Mesenchymal stem cell (in vitro differentiated cells and primary cell): Measurements from ENCODE around the gene MCM3AP.

Experiments
- DNase-seq: peaks from one replicate; pipeline ENCODE4 v3.0.0-alpha.2; 2013
- H2AFZ ChIP-seq: one replicate; pipeline ENCODE4 v1.6.1; 2013; ENCODE audit warnings: low read depth, mild to moderate bottlenecking, control low read depth, inconsistent platforms, low read length, moderate library complexity
- H2AK5ac ChIP-seq: 2 replicates; pipeline ENCODE4 v1.6.1; 2013; ENCODE audit warnings: low read length, moderate library complexity, mild to moderate bottlenecking, inconsistent platforms; ENCODE audit not compliant: severe bottlenecking
- H2BK120ac ChIP-seq: one replicate; pipeline ENCODE4 v1.6.1; 2013; ENCODE audit warnings: low read depth, mild to moderate bottlenecking, inconsistent platforms, low read length, moderate library complexity
- H2BK12ac ChIP-seq, 2 experiments: one replicate each; pipeline ENCODE4 v1.6.1; 2013; ENCODE audit warnings: inconsistent platforms in 2 of 2, low read length in 2 of 2, mild to moderate bottlenecking in 2 of 2, moderate library complexity in 2 of 2, control low read depth in 1 of 2
- H2BK15ac ChIP-seq: one replicate; pipeline ENCODE4 v1.6.1; 2013; ENCODE audit warnings: mild to moderate bottlenecking, low read depth, inconsistent platforms; ENCODE audit not compliant: poor library complexity, severe bottlenecking
- H2BK5ac ChIP-seq: 2 replicates; pipeline ENCODE4 v1.6.1; 2013; ENCODE audit warnings: low read depth, mild to moderate bottlenecking, low read length, control low read depth, inconsistent platforms; ENCODE audit not compliant: poor library complexity, severe bottlenecking
- H3K14ac ChIP-seq, 2 experiments: one replicate each; pipeline ENCODE4 v1.6.1; 2013; ENCODE audit warnings: inconsistent platforms in 2 of 2, low read length in 2 of 2, control low read depth in 1 of 2, mild to moderate bottlenecking in 1 of 2, moderate library complexity in 1 of 2
- H3K18ac ChIP-seq, 2 experiments: one replicate each; pipeline ENCODE4 v1.6.1; 2013; ENCODE audit warnings: inconsistent platforms in 2 of 2, low read length in 2 of 2, control low read depth in 1 of 2, low read depth in 1 of 2, mild to moderate bottlenecking in 1 of 2
- H3K23ac ChIP-seq, 2 experiments: one replicate each; pipeline ENCODE4 v1.6.1; 2013; ENCODE audit warnings: inconsistent platforms in 2 of 2, low read length in 2 of 2, mild to moderate bottlenecking in 2 of 2, moderate library complexity in 2 of 2, control low read depth in 1 of 2
- H3K27ac ChIP-seq: 2 replicates; pipeline ENCODE4 v1.5.1; 2013; ENCODE audit warnings: mild to moderate bottlenecking, moderate library complexity, low read length, control low read depth, inconsistent platforms; ENCODE audit not compliant: poor library complexity, severe bottlenecking
- H3K27me3 ChIP-seq, 2 experiments: 2 replicates each; pipeline versions ENCODE4 v1.6.1 to v1.7.0; 2013; ENCODE audit warnings: low read length in 2 of 2, mild to moderate bottlenecking in 2 of 2, moderate library complexity in 2 of 2, control low read depth in 1 of 2, inconsistent platforms in 1 of 2; ENCODE audit not compliant: control insufficient read depth in 1 of 2, insufficient read depth in 1 of 2
- H3K36me3 ChIP-seq, 2 experiments: 2 replicates each; pipeline versions ENCODE4 v1.6.1 to v1.7.0; 2013; ENCODE audit warnings: low read length in 2 of 2, control low read depth in 1 of 2, inconsistent platforms in 1 of 2, low read depth in 1 of 2, mild to moderate bottlenecking in 1 of 2; ENCODE audit not compliant: insufficient read depth in 2 of 2, control insufficient read depth in 1 of 2
- H3K4ac ChIP-seq, 2 experiments: one replicate each; pipeline ENCODE4 v1.6.1; 2013; ENCODE audit warnings: inconsistent platforms in 2 of 2, low read length in 2 of 2, mild to moderate bottlenecking in 2 of 2, moderate library complexity in 2 of 2, control low read depth in 1 of 2, low read depth in 1 of 2
- H3K4me1 ChIP-seq: 2 replicates; pipeline ENCODE4 v1.6.1; 2013; ENCODE audit warnings: low read depth, low read length, control low read depth; ENCODE audit not compliant: control insufficient read depth, insufficient read depth
- H3K4me2 ChIP-seq: 2 replicates; pipeline ENCODE4 v1.6.1; 2013; ENCODE audit warnings: low read length, mild to moderate bottlenecking, inconsistent platforms; ENCODE audit not compliant: poor library complexity, severe bottlenecking
- H3K4me3 ChIP-seq, 2 experiments: 2 replicates each; pipeline versions ENCODE4 v1.5.1 to v1.7.0; 2013; ENCODE audit warnings: low read length in 2 of 2, mild to moderate bottlenecking in 2 of 2, control low read depth in 1 of 2, low read depth in 1 of 2; ENCODE audit not compliant: insufficient read depth in 1 of 2
- H3K79me1 ChIP-seq: replicated peaks from 2 replicates; pipeline ENCODE4 v1.6.1; 2013; ENCODE audit warnings: mild to moderate bottlenecking, control low read depth, low read length, inconsistent platforms; ENCODE audit not compliant: poor library complexity, severe bottlenecking
- H3K9ac ChIP-seq: 2 replicates; pipeline ENCODE4 v1.7.0; 2013; ENCODE audit warnings: mild to moderate bottlenecking, low read length, moderate library complexity
- H3K9me3 ChIP-seq: 2 replicates; pipeline ENCODE4 v1.7.0; 2013; ENCODE audit warnings: mild to moderate bottlenecking, low read length; ENCODE audit not compliant: control insufficient read depth
- H4K8ac ChIP-seq: one replicate; pipeline ENCODE4 v1.6.1; 2013; ENCODE audit warnings: inconsistent platforms, mild to moderate bottlenecking, low read length, moderate library complexity
- H4K91ac ChIP-seq: one replicate; pipeline ENCODE4 v1.6.1; 2013; ENCODE audit warnings: mild to moderate bottlenecking, low read length, inconsistent platforms
- WGBS: methylation state at CpG from one replicate; pipeline ENCODE4 v1.1.7; 2013; ENCODE audit warnings: mixed read lengths; 5-methylcytosine and 5-hydroxymethylcytosine counted together

MCM3AP gene

DNA sequence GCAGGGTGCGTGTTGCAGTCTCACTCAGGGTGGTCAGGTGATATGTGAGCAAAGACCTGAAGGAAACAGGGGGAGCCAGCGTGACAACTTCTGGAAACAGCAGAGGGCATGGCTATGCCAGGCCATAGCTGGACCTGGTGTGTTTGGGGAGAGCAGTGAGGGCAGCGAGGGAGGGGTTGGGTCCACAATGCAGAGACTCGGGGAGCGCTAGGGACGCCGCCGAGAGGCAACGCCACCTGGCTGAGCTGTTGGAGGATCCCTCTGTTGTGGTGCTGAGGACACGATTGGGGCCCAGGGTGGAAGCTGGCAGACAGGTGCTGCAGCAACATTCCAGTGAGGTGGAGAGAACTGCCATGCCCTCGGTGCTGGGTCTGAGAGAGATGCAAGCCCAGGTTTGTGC, 30.2 kb downstream of the MCM3AP start:
- H3K9me3 ChIP-seq, result no peaks in the 10 kb centered on the region
- H3K27ac ChIP-seq, result no peak overlapping the region
- H3K79me1 ChIP-seq, result peaks cover 25% of the 10 kb centered on the region
- no peak overlapping the region for H3K9ac ChIP-seq
- H3K4ac ChIP-seq, result no peak overlapping the region
- H2BK120ac ChIP-seq, result no peak overlapping the region
- H3K36me3 ChIP-seq, result peaks cover 70 to 91% of the 10 kb centered on the region in 2 experiments
- no peaks in the 10 kb centered on the region for H3K4me1 ChIP-seq
- no peak overlapping the region for H3K14ac ChIP-seq
- no peak overlapping the region for H2AK5ac ChIP-seq
- H4K8ac ChIP-seq, result no peak overlapping the region
- H3K4me3 ChIP-seq, result no peak overlapping the region
- H3K4me2 ChIP-seq, result no peak overlapping the region
- no peak overlapping the region for H2BK15ac ChIP-seq
- H4K91ac ChIP-seq, result no peak overlapping the region
- H3K27me3 ChIP-seq, result no peaks in the 10 kb centered on the region
- 97% methylated on average over 11 of the region's 11 CpGs for WGBS
- no peak for DNase-seq
- no peak overlapping the region for H3K23ac ChIP-seq
- no peak overlapping the region for H3K18ac ChIP-seq
- H2AFZ ChIP-seq, result no peak overlapping the region
- no peak overlapping the region for H2BK5ac ChIP-seq
- H2BK12ac ChIP-seq, result no peak overlapping the region

DNA sequence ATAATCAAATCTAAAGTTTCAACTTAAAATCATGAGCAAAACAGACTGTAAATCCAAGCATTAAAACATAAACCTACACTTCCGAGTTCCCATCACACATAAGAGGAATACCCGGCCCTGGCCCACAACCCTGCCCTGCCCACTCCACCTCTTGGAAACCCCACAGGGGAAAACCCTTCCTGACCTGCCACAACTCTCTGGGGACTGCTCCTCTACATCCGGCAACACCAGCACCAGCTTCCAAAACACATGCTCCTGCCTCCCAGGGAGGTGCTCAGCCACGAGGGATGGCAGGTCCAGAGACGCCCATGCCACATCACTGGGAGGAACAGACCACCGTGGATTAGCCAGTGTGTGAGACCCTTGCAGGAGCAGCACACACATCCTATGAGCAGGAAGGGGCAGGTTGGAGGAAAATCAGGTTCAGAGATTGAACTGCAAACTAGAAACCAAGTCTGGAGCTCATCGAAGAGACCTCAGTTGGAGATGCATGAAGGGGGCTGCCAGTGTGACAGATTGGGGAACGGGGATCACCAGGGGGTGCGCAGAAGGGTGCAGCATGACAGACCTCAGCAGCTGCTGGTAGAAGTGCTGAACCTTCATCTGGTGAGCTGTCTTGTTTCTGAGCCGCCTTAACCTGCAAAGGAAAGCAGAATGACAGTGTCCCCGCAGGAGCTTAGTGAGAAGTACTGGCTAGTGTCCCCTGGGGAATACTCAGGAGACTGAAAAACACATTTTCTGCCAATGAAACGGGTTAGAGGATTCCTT, 31.0 kb downstream of the MCM3AP start:
- Histone ChIP-seq H3K4me1 (no peaks in the 10 kb centered on the region), H3K4me3 (no peak overlapping the region), H4K91ac (no peak overlapping the region), H3K27ac (no peak overlapping the region), H2BK12ac (no peak overlapping the region), H3K18ac (no peak overlapping the region), H4K8ac (no peak overlapping the region), H3K9ac (no peak overlapping the region), H2AFZ (no peak overlapping the region), H3K14ac (no peak overlapping the region), H2BK120ac (no peak overlapping the region), H3K4ac (no peak overlapping the region), H3K23ac (no peak overlapping the region), H3K79me1 (peaks cover 25% of the 10 kb centered on the region), H3K4me2 (no peak overlapping the region), H3K9me3 (no peaks in the 10 kb centered on the region), H3K36me3 (peaks cover 72 to 93% of the 10 kb centered on the region in 2 experiments), H2BK15ac (no peak overlapping the region), H2AK5ac (no peak overlapping the region), H3K27me3 (no peaks in the 10 kb centered on the region), H2BK5ac (no peak overlapping the region)
- DNase-seq, result no peak
- WGBS, result 95% methylated on average over 12 of the region's 12 CpGs

DNA sequence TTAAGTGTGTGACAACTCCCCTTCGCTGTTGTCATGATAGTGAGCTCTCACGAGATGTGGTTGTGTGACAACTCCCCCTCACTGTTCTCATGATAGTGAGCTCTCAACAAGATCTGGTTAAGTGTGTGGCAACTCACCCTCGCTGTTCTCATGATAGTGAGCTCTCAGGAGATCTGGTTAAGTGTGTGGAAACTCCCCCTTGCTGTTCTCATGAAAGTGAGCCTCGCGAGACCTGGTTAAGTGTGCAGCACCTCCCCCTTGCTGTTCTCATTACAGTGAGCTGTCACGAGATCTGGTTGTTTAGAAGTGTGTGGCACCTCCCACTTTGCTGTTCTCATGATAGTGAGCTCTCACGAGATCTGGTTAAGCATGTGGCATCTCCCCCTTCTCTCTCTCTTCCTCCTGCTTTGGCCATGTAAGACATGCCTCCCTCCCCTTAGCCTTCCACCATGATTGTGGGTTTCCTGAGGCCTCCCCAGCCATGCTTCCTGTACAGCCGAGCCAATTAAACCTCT, 31.7 kb downstream of the MCM3AP start:
- no peak overlapping the region for H2AK5ac ChIP-seq
- no peak overlapping the region for H3K9ac ChIP-seq
- no peaks in the 10 kb centered on the region for H3K27me3 ChIP-seq
- no peak overlapping the region for H2AFZ ChIP-seq
- no peak overlapping the region for H3K14ac ChIP-seq
- 88% methylated on average over 8 of the region's 8 CpGs for WGBS
- H3K36me3 ChIP-seq, result peaks cover 65 to 94% of the 10 kb centered on the region in 2 experiments
- no peak overlapping the region for H3K4ac ChIP-seq
- H3K4me1 ChIP-seq, result no peaks in the 10 kb centered on the region
- H2BK5ac ChIP-seq, result no peak overlapping the region
- no peak overlapping the region for H2BK12ac ChIP-seq
- no peak overlapping the region for H4K8ac ChIP-seq
- peak overlapping the region in 1 of 2 experiments; percentile 11 for H3K18ac ChIP-seq
- H3K4me3 ChIP-seq, result no peak overlapping the region
- no peak overlapping the region for H3K23ac ChIP-seq
- H3K9me3 ChIP-seq, result no peaks in the 10 kb centered on the region
- no peak overlapping the region for H2BK15ac ChIP-seq
- H3K27ac ChIP-seq, result no peak overlapping the region
- peak; percentile 76 for DNase-seq
- no peak overlapping the region for H2BK120ac ChIP-seq
- peaks cover 24% of the 10 kb centered on the region for H3K79me1 ChIP-seq
- H4K91ac ChIP-seq, result no peak overlapping the region
- no peak overlapping the region for H3K4me2 ChIP-seq

DNA sequence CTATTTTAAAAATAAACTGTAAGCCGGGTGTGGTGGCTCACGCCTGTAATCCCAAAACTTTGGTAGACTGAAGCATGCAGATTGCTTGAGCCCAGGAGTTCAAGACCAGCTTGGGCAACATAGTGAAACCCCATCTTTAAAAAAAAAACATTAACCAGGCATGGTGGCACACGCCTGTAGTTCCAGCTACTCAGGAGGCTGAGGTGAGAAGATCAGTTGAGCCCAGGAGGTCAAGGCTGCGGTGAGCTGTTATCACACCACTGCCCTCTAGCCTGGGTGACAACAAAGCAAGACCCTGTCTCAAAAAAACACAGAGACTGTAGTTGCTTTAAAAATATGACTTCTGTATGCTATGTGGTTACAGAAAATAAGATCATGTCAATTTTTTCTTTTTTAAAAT, 32.6 kb downstream of the MCM3AP start:
- Histone ChIP-seq H2BK120ac (no peak overlapping the region), H3K14ac (no peak overlapping the region), H3K4ac (no peak overlapping the region), H3K27me3 (no peaks in the 10 kb centered on the region), H4K8ac (no peak overlapping the region), H3K27ac (no peak overlapping the region), H3K4me2 (no peak overlapping the region), H3K79me1 (peaks cover 28% of the 10 kb centered on the region), H2AFZ (no peak overlapping the region), H3K18ac (no peak overlapping the region), H3K9me3 (no peaks in the 10 kb centered on the region), H2AK5ac (no peak overlapping the region), H3K36me3 (peaks cover 65 to 94% of the 10 kb centered on the region in 2 experiments), H3K4me3 (no peak overlapping the region), H2BK5ac (no peak overlapping the region), H4K91ac (no peak overlapping the region), H3K4me1 (no peaks in the 10 kb centered on the region), H3K9ac (no peak overlapping the region), H2BK15ac (no peak overlapping the region), H3K23ac (no peak overlapping the region), H2BK12ac (no peak overlapping the region)
- WGBS, result 91% methylated on average over 4 of the region's 4 CpGs
- no peak for DNase-seq
